Panc1 (cell line): ENCODE results near the gene DIP2C. TPM values are rescaled to one million over a fixed set of nuclear protein-coding genes. Genes with fewer than 3 reads are reported as not detected.

Experiments used
- ATAC-seq: fragments of 200-7000 bp; cut with Tn5 transposase; 2 replicates; pipeline ENCODE4 v1.9.1; 2020; ENCODE audit warnings: mild to moderate bottlenecking, moderate library complexity
- BruUV-seq: library from RNA; stranded (reverse); fragments of 400-500 nt; replicated peaks from 2 replicates; lab custom pipeline; 2021; lab: Mats Ljungman, UMichigan
- CTCF ChIA-PET: fragments of 300-600 bp; sonication (Branson Sonifier 250); formaldehyde crosslinking; loops from one replicate; lab custom pipeline; 2022; ENCODE audit warnings: antibody characterized with exemption; lab: Charles Lee
- POLR2A ChIA-PET: fragments of 300-600 bp; sonication (Branson Sonifier 250); formaldehyde crosslinking; loops from one replicate; lab custom pipeline; 2022; ENCODE audit warnings: antibody characterized with exemption; lab: Charles Lee
- DNase-seq: peaks from one replicate; pipeline ENCODE4 v3.0.0-alpha.2; 2010; ENCODE audit warnings: low read depth, low spot score
- H3K27ac ChIP-seq: 2 replicates; pipeline ENCODE4 v1.5.1; 2011; ENCODE audit warnings: mild to moderate bottlenecking, low read length, inconsistent platforms
- H3K27me3 ChIP-seq: fragments of 200-500 bp; sonication (Bioruptor generic); 2 replicates; pipeline ENCODE4 v1.6.0; 2014; ENCODE audit warnings: low read length, inconsistent platforms; ENCODE audit not compliant: control insufficient read depth, insufficient read depth
- H3K36me3 ChIP-seq: fragments of 200-500 bp; sonication (Bioruptor generic); 2 replicates; pipeline ENCODE4 v1.5.1; 2014; ENCODE audit warnings: inconsistent platforms, mild to moderate bottlenecking, low read length, moderate library complexity; ENCODE audit not compliant: control insufficient read depth, insufficient read depth
- H3K4me1 ChIP-seq: 2 replicates; pipeline ENCODE4 v1.5.1; 2011; ENCODE audit warnings: inconsistent platforms, mild to moderate bottlenecking, low read length, moderate library complexity; ENCODE audit not compliant: control insufficient read depth, insufficient read depth
- H3K4me3 ChIP-seq, 2 experiments: 2 replicates each; pipeline ENCODE4 v1.5.1; 2011 to 2012; ENCODE audit warnings: low read depth in 2 of 2, low read length in 2 of 2, mild to moderate bottlenecking in 2 of 2, inconsistent platforms in 1 of 2, moderate library complexity in 1 of 2
- H3K9me3 ChIP-seq: fragments of 200-500 bp; sonication (Bioruptor generic); 2 replicates; pipeline ENCODE4 v1.5.1; 2014; ENCODE audit warnings: low read depth, mild to moderate bottlenecking, inconsistent platforms, low read length, moderate library complexity; ENCODE audit not compliant: control insufficient read depth, insufficient read depth
- CTCF ChIP-seq: fragments of 450-650 bp; IDR thresholded peaks from 2 replicates; pipeline ENCODE4 v1.5.1; 2017; ENCODE audit warnings: mild to moderate bottlenecking
- POLR2AphosphoS5 ChIP-seq: IDR thresholded peaks from 2 replicates; pipeline ENCODE4 v1.6.1; 2012; ENCODE audit warnings: mild to moderate bottlenecking, low read depth, low read length, moderate library complexity
- REST ChIP-seq, 2 experiments: IDR thresholded peaks; 2 replicates each; pipeline ENCODE4 v1.6.1; 2011 to 2012; ENCODE audit warnings: low read depth in 2 of 2, control low read depth in 1 of 2, low read length in 1 of 2, mild to moderate bottlenecking in 1 of 2, moderate library complexity in 1 of 2; ENCODE audit not compliant: insufficient read depth in 1 of 2
- SIN3A ChIP-seq: IDR thresholded peaks from 2 replicates; pipeline ENCODE4 v1.6.1; 2012; ENCODE audit warnings: low read depth, mild to moderate bottlenecking, low read length, moderate library complexity, borderline replicate concordance; ENCODE audit not compliant: insufficient read depth
- TCF7L2 ChIP-seq: IDR thresholded peaks from 2 replicates; pipeline ENCODE4 v1.6.1; 2011; ENCODE audit warnings: mild to moderate bottlenecking, low read depth, low read length, inconsistent platforms
- in situ Hi-C: cut with HindIII; loops from 2 replicates; pipeline ENCODE4 v1.10.0; 2016; ENCODE audit warnings: low sequenced_read_pairs, low pct_unique_long_range_greater_than_20kb
- intact Hi-C: fragments of 100-400 bp; cut with micrococcal nuclease; formaldehyde crosslinking; loops from one replicate; pipeline ENCODE4 v1.10.0; 2022; ENCODE audit not compliant: unreplicated experiment
- total RNA-seq: library from RNA; stranded (reverse); gene quantifications from one replicate; pipeline ENCODE4 v1.2.1, GENCODE V29; 2021; ENCODE audit not compliant: unreplicated experiment

Gene DIP2C
- total RNA-seq, 1 experiment from 2014 or later: 13.2 TPM

GRCh38 chr10:603745-604144 lies 85.7 kb downstream of the DIP2C start:
- Histone ChIP-seq H3K27ac (no peak overlapping the region), H3K4me1 (no peaks in the 10 kb centered on the region), H3K4me3 (no peak overlapping the region), H3K27me3 (no peaks in the 10 kb centered on the region), H3K9me3 (no peaks in the 10 kb centered on the region), H3K36me3 (no peaks in the 10 kb centered on the region)
- no peak for TF ChIP-seq CTCF
- TF ChIP-seq REST (IDR thresholded peaks at IDR 0.05; ENCODE audit: insufficient read depth in 1 of 2, low read depth in 2 of 2, low read length in 1 of 2): no peak
- no peak for TF ChIP-seq SIN3A
- no peak for TF ChIP-seq POLR2AphosphoS5
- TF ChIP-seq TCF7L2: no peak
- no peak for ATAC-seq
- intact Hi-C loops (no loop called here), in situ Hi-C loops (no loop called here)
- ChIA-PET CTCF (no interaction called here), POLR2A (no interaction called here)
- BruUV-seq: no TSS peak
- DNase-seq: no peak

- intact Hi-C loops: no loop called here
- ATAC-seq (no peak), DNase-seq (no peak)
- Histone ChIP-seq H3K27me3 (no peaks in the 10 kb centered on the region), H3K4me1 (no peaks in the 10 kb centered on the region), H3K4me3 (no peak overlapping the region), H3K9me3 (no peaks in the 10 kb centered on the region), H3K36me3 (no peaks in the 10 kb centered on the region), H3K27ac (no peak overlapping the region)
- no TSS peak for BruUV-seq
- in situ Hi-C loops: no loop called here
- ChIA-PET CTCF (no interaction called here), POLR2A (interaction anchor here (0.6 kb wide), 1 partner anchor 58 kb away, joined by 3 read pairs; no protein-coding TSS in a partner anchor)
- no peak for TF ChIP-seq SIN3A
- TF ChIP-seq POLR2AphosphoS5: no peak
- TF ChIP-seq TCF7L2: no peak
- no peak for TF ChIP-seq REST (IDR thresholded peaks at IDR 0.05; ENCODE audit: insufficient read depth in 1 of 2, low read depth in 2 of 2, low read length in 1 of 2)
Measured at GRCh38 chr10:602391-603005, 87.0 kb downstream of the DIP2C start.
